Gastroesophageal sphincter (tissue), 4 donors: ENCODE measurements around the gene C19orf67. TPM values are rescaled to one million over a fixed set of nuclear protein-coding genes. Genes with fewer than 3 reads are reported as not detected.

ENCODE experiments used
- ATAC-seq: fragments of 150-250 bp; one replicate; pipeline ENCODE4 v1.9.1; 2016; ENCODE audit warnings: mild to moderate bottlenecking, moderate library complexity
- H3K27ac ChIP-seq, 4 donors: fragments of 200-600 bp; sonication (generic) in 3 of 4; 1 replicate in 3 of 4; 2 replicates in 1 of 4; pipeline ENCODE4 v1.5.1; 2016 to 2019
- H3K27me3 ChIP-seq: fragments of 200-600 bp; sonication (generic); one replicate; pipeline ENCODE4 v1.5.1; 2019
- H3K36me3 ChIP-seq, 2 donors: fragments of 200-600 bp; sonication (generic); one replicate each; pipeline ENCODE4 v1.5.1; 2019; ENCODE audit warnings: control low read depth in 1 of 2
- H3K4me1 ChIP-seq, 3 donors: fragments of 200-600 bp; sonication (generic); 1 replicate in 2 of 3; 2 replicates in 1 of 3; pipeline ENCODE4 v1.5.1; 2016 to 2019; ENCODE audit warnings: control low read depth in 2 of 3
- H3K4me3 ChIP-seq, 2 donors: fragments of 200-600 bp; sonication (generic); one replicate each; pipeline ENCODE4 v1.5.1; 2019; ENCODE audit warnings: mild to moderate bottlenecking in 1 of 2, moderate library complexity in 1 of 2
- H3K9me3 ChIP-seq, 3 donors: fragments of 200-600 bp; sonication (generic); one replicate each; pipeline ENCODE4 v1.5.1; 2017 to 2019; ENCODE audit warnings: control low read depth in 2 of 3
- EP300 ChIP-seq: sonication (generic); formaldehyde crosslinking; IDR thresholded peaks from one replicate; pipeline ENCODE4 v1.6.1; 2017; ENCODE audit warnings: antibody characterized with exemption, mild to moderate bottlenecking
- POLR2A ChIP-seq, 2 donors: fragments of 450-650 bp; IDR thresholded peaks; one replicate each; pipeline ENCODE4 v1.6.1; 2017; ENCODE audit warnings: antibody characterized with exemption in 2 of 2, mild to moderate bottlenecking in 2 of 2, moderate library complexity in 1 of 2
- POLR2AphosphoS5 ChIP-seq: sonication (generic); formaldehyde crosslinking; IDR thresholded peaks from one replicate; pipeline ENCODE4 v1.6.1; 2017; ENCODE audit warnings: antibody characterized with exemption
- WGBS, 2 donors: methylation state at CpG; one replicate each; pipeline ENCODE4 v1.1.5; 2018; ENCODE audit warnings: low coverage in 1 of 2; 5-methylcytosine and 5-hydroxymethylcytosine counted together
- total RNA-seq, 4 donors: library from RNA; depleted of rRNA; stranded (reverse); fragments of >200 nt; gene quantifications; one replicate each; pipeline ENCODE4 v1.1.0, GENCODE V29; 2016
- TF ChIP-seq, protein P1 (sequence below), 4 experiments: fragments of 200-600 bp in 2 of 4; fragments of 450-650 bp in 2 of 4; sonication (generic) in 1 of 4; IDR thresholded peaks; one replicate each; pipeline ENCODE4 v1.5.1; 2017 to 2019; ENCODE audit warnings: antibody characterized with exemption in 4 of 4, mild to moderate bottlenecking in 2 of 4, moderate library complexity in 2 of 4

The C19orf67 gene
- total RNA-seq, 4 donors from 2014 or later: not detected

- WGBS, 2 donors: 75 to 94% methylated on average over 6 of the region's 7 CpGs
- no peaks in the 10 kb centered on the region for H3K9me3 ChIP-seq
- ATAC-seq: no peak
- TF ChIP-seq POLR2AphosphoS5 (no peak), POLR2A (IDR thresholded peaks at IDR 0.05) (no peak), EP300 (no peak)
- TF ChIP-seq, protein P1, sequence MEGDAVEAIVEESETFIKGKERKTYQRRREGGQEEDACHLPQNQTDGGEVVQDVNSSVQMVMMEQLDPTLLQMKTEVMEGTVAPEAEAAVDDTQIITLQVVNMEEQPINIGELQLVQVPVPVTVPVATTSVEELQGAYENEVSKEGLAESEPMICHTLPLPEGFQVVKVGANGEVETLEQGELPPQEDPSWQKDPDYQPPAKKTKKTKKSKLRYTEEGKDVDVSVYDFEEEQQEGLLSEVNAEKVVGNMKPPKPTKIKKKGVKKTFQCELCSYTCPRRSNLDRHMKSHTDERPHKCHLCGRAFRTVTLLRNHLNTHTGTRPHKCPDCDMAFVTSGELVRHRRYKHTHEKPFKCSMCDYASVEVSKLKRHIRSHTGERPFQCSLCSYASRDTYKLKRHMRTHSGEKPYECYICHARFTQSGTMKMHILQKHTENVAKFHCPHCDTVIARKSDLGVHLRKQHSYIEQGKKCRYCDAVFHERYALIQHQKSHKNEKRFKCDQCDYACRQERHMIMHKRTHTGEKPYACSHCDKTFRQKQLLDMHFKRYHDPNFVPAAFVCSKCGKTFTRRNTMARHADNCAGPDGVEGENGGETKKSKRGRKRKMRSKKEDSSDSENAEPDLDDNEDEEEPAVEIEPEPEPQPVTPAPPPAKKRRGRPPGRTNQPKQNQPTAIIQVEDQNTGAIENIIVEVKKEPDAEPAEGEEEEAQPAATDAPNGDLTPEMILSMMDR (IDR thresholded peaks at IDR 0.05): no peak
- H3K4me1 ChIP-seq: peaks cover 11 to 83% (median 60%) of the 10 kb centered on the region in 3 donors
- H3K27ac ChIP-seq: peak overlapping the region; percentile 62 to 99 (median 92)
- H3K27me3 ChIP-seq: no peaks in the 10 kb centered on the region
- no peak overlapping the region for H3K4me3 ChIP-seq
- no peaks in the 10 kb centered on the region for H3K36me3 ChIP-seq
Observed at GRCh38 chr19:14114439-14114838, 28.9 kb upstream of the C19orf67 start.

DNA sequence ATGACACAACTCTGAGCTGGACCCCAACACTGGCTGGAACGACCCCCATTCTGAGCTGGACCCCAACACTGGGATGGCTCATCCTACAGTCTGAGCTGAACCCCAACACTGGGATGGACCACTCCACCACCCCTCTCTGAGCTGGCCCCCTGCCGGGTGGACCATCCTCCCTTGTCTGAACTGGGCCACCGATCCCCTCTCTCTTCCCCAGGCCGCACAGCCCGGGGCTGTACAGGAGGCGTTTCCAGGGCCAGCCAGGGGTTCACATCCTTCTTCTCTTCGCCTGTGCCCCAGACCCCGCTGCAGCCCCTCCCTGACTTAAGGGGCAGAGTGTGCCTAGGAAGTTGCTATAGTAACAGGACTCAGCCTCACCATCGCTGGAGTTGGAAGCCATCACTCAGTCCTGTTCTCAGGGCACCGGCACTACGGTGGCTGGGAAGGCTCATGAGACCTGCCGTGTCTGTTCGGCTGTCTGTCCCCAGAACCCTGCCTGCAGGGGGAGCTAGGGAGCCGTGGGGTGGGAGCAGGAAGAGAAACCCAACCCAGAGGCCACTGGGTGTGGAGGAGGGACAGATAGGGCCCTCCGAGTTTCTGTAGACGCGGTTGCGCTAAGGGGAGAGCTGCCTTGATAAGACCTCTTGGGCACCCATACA is 28.3 kb upstream of the C19orf67 start:
- no peak for TF ChIP-seq POLR2AphosphoS5
- TF ChIP-seq, protein P1 (IDR thresholded peaks at IDR 0.05): peak in 1 of 4 experiments; percentile 10
- TF ChIP-seq EP300: no peak
- Histone ChIP-seq H3K36me3 (no peaks in the 10 kb centered on the region), H3K9me3 (no peaks in the 10 kb centered on the region), H3K4me1 (peaks cover 7 to 81% (median 55%) of the 10 kb centered on the region in 3 donors), H3K4me3 (no peak overlapping the region), H3K27ac (peak overlapping the region; percentile 62 to 99 (median 92)), H3K27me3 (no peaks in the 10 kb centered on the region)
- no peak for ATAC-seq
- 78% methylated on average over 6 of the region's 18 CpGs; no CpG with 5 or more reads in 1 of the 2 donors for WGBS, 2 donors

DNA sequence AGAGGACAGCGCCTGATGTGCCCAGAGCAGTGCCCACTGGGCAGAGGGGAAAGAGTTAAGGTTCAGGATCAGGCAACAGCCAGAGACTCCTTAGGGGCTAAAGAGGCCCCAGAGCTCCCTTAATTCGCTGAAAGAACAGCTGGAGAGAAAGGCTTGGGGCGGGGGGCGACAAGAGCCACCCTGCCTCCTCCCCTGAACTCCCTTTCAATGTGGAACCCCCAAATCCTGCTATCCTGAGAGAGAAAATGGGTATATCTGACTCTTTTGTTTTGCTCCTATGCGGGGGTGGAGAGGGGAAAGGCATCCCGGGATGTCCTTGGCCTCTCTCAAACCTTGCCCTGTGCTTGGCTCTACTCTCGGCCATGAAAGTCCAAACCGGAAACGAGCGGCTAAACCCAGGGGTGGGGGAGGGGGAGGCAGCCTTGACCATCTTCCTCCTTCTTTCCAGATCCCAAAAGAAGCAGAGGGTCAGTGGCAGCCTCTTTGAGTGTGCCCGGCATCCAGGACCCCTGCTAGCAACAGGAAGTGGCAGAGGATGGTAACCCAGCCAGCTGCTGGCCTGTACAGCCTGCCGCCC is 27.3 kb upstream of the C19orf67 start:
- H3K4me1 ChIP-seq: peaks cover 7 to 83% (median 54%) of the 10 kb centered on the region in 3 donors
- peak overlapping the region; percentile 62 to 99 (median 92) for H3K27ac ChIP-seq
- WGBS, 2 donors: 7% methylated on average over 5 of the region's 12 CpGs; no CpG with 5 or more reads in 1 of the 2 donors
- H3K4me3 ChIP-seq: peak overlapping the region in 1 of 2 donors; percentile 29
- ATAC-seq: no peak
- H3K27me3 ChIP-seq: no peaks in the 10 kb centered on the region
- TF ChIP-seq POLR2A (IDR thresholded peaks at IDR 0.05) (no peak), EP300 (no peak), POLR2AphosphoS5 (no peak)
- TF ChIP-seq, protein P1 (IDR thresholded peaks at IDR 0.05): no peak
- H3K9me3 ChIP-seq: no peaks in the 10 kb centered on the region
- no peaks in the 10 kb centered on the region for H3K36me3 ChIP-seq

DNA sequence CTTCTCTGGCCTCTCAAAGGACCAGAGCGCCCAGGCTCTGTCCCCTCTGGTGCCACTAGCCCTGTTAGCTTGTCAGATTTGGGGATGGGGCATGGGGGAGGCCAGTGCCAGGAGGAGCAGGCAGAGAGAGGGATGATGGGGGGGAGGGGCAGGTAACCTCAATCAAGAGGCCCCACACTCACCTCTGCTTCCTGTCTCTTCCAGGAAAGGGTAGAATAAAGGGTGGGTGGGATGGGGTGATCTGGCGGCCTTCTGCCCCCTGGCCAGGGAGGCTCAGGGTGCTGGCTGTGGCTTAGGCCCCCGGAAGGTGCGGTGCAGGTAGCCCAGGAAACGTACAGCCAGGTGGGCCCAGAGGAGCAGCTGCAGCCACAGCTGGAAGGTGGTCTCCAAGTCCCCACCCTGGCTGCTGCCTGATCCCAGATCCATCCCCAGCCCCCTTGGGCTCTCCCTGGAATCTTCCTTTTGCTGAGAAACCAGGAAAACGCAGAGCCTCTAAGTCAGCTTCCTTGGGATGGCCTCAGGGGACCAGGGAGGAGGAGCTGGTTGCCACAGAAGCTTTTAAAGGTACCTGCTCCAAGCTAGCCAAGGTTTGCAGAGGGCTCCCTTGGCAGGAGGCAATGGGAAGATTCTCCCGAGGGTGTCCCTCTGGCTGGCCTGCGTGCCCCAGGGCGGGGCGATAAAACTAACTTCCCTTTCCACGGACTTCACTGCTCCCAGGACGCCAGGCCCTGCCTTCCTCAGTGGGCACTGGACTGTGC is 26.6 kb upstream of the C19orf67 start:
- H3K9me3 ChIP-seq: no peaks in the 10 kb centered on the region
- peaks cover 0 to 2% of the 10 kb centered on the region in 2 donors for H3K36me3 ChIP-seq
- H3K27me3 ChIP-seq: no peaks in the 10 kb centered on the region
- ATAC-seq: peak; percentile 11
- H3K4me1 ChIP-seq: peaks cover 7 to 90% (median 61%) of the 10 kb centered on the region in 3 donors
- TF ChIP-seq POLR2A (IDR thresholded peaks at IDR 0.05) (no peak), POLR2AphosphoS5 (no peak), EP300 (no peak)
- TF ChIP-seq, protein P1 (IDR thresholded peaks at IDR 0.05): no peak
- H3K4me3 ChIP-seq: peak overlapping the region in 1 of 2 donors; percentile 29
- H3K27ac ChIP-seq: peak overlapping the region; percentile 62 to 99 (median 92)
- no CpG with 5 or more reads among the region's 12 CpGs for WGBS, 2 donors
